ENCODE results near the gene PGLYRP1.

PGLYRP1 gene

GRCh38 chr19:45994998-45995714 lies 27.7 kb downstream of the PGLYRP1 start, which contains the start of gene CCDC61:
CCDC61 (plus strand) TSS chr19:45995467; CDS start chr19:46003019, 7,552 bp downstream.
- H3K4me3 ChIP-seq (replicated peaks; ENCODE audit: low read depth, low read length) = peak within 1 kb of the TSS; percentile 98
- DNase-seq (ENCODE audit: low read depth) = peak; percentile 100
- no peak for TF ChIP-seq CTCF (IDR thresholded peaks at IDR 0.05; ENCODE audit: low read length, missing control alignments)

- TF ChIP-seq CTCF (IDR thresholded peaks at IDR 0.05; ENCODE audit: low read length, missing control alignments) = no peak
- DNase-seq (ENCODE audit: low read depth) = peak; percentile 37
- peak overlapping the region; percentile 55 for H3K4me3 ChIP-seq (replicated peaks; ENCODE audit: low read depth, low read length)
Measured at GRCh38 chr19:45994456-45994997, 28.3 kb downstream of the PGLYRP1 start.

DNA sequence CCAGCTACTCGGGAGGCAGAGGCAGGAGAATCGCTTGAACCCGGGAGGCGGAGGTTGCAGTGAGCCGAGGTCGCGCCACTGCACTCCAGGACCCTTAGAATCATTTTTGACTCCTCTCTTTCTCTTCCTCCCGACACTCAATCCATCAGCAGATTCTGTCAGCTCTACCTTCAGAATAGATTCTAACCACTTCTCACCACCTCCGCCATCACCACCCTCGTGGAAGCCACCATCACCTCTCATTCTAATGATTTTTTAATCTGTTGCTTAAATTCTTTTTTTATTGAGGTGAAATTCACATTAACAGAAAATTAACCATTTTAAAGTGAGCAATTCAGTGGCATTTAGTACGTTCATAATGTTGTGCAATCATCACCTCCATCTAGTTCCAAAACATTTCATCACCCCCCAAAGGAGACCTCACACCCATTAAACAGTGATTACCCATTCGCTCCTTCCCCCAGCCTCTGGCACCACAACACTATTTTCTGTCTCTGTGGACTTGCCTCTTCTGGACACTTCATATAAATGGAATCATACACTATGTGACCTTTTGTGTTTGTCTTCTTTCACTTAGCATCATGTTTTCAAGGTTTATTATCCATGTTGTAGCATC lies 32.6 kb downstream of the PGLYRP1 start:
- DNase-seq (ENCODE audit: low read depth) = no peak
- no peak for TF ChIP-seq CTCF (IDR thresholded peaks at IDR 0.05; ENCODE audit: low read length, missing control alignments)

GRCh38 chr19:45985321-45985720 lies 37.5 kb downstream of the PGLYRP1 start:
- no peak for TF ChIP-seq CTCF (IDR thresholded peaks at IDR 0.05; ENCODE audit: low read length, missing control alignments)
- H3K4me3 ChIP-seq (replicated peaks; ENCODE audit: low read depth, low read length) = no peak overlapping the region
- no peak for DNase-seq (ENCODE audit: low read depth)

More for the DNA sequence above, 32.6 kb downstream of the PGLYRP1 start:
- H3K4me3 ChIP-seq (replicated peaks; ENCODE audit: low read depth, low read length) = no peak overlapping the region

- TF ChIP-seq CTCF (IDR thresholded peaks at IDR 0.05; ENCODE audit: low read length, missing control alignments) = no peak
- H3K4me3 ChIP-seq (replicated peaks; ENCODE audit: low read depth, low read length) = no peak overlapping the region
- DNase-seq (ENCODE audit: low read depth) = peak; percentile 26
Measured at GRCh38 chr19:45981350-45981749, 41.5 kb downstream of the PGLYRP1 start.

- no peak overlapping the region for H3K4me3 ChIP-seq (replicated peaks; ENCODE audit: low read depth, low read length)
Measured at GRCh38 chr19:45978156-45978555, 44.7 kb downstream of the PGLYRP1 start.

More at GRCh38 chr19:45978156-45978555, 44.7 kb downstream of the PGLYRP1 start:
- DNase-seq (ENCODE audit: low read depth) = no peak
- TF ChIP-seq CTCF (IDR thresholded peaks at IDR 0.05; ENCODE audit: low read length, missing control alignments) = no peak

All from fibroblast of pulmonary artery (primary cell).